ENCODE results near the gene FOXQ1.
A peak's percentile ranks its signal among the peaks of the same experiment; 100 is the strongest.

DNA sequence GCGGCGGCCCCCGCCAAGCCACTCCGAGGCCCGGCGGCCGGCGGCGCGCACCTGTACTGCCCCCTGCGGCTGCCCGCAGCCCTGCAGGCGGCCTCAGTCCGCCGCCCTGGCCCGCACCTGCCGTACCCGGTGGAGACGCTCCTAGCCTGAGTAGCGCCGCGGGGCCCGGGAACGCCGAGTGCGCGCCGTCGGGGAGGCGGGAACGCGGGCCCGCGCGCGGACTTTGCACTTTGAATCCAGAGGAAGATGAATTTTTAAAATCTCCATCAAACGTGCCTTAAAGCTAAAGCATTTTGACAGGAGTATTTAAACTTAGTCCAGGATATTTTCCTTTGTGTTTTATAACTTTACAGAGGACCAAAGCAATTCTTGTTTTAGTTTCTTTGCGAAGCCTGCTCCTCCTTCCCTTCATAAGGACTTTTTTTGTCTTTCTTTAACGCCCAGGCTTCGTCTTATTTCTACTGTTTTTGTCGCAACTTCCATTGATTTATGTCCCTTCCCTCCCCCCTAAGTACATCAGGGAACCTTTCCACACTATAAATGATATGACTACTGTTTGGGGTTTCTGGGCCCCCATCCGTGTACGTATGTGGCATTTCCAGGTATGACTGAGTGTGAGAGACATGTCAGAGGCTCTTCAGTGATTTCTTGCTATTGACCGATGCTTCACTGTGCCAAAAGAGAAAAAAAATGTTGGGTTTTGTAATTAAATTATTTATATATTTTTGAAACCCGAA is 2.0 kb downstream of the FOXQ1 start:
- TF ChIP-seq POLR2AphosphoS5 (IDR thresholded peaks at IDR 0.05): no peak
- TF ChIP-seq, protein P1, sequence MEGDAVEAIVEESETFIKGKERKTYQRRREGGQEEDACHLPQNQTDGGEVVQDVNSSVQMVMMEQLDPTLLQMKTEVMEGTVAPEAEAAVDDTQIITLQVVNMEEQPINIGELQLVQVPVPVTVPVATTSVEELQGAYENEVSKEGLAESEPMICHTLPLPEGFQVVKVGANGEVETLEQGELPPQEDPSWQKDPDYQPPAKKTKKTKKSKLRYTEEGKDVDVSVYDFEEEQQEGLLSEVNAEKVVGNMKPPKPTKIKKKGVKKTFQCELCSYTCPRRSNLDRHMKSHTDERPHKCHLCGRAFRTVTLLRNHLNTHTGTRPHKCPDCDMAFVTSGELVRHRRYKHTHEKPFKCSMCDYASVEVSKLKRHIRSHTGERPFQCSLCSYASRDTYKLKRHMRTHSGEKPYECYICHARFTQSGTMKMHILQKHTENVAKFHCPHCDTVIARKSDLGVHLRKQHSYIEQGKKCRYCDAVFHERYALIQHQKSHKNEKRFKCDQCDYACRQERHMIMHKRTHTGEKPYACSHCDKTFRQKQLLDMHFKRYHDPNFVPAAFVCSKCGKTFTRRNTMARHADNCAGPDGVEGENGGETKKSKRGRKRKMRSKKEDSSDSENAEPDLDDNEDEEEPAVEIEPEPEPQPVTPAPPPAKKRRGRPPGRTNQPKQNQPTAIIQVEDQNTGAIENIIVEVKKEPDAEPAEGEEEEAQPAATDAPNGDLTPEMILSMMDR (IDR thresholded peaks at IDR 0.05): peak in 4 of 5 experiments; percentile 29 to 49 (median 42)
- TF ChIP-seq EP300 (IDR thresholded peaks at IDR 0.05; ENCODE audit: low read depth): no peak
- TF ChIP-seq POLR2A (IDR thresholded peaks at IDR 0.05): no peak

All from transverse colon (tissue), 4 donors.